Measurements from ENCODE around the gene HK2. TPM values are rescaled to one million over a fixed set of nuclear protein-coding genes. Genes with fewer than 3 reads are reported as not detected.

The HK2 gene
- polyA plus RNA-seq, 2 of the 4 experiments (the other 2 are of a cell fraction): 0.37 to 1.2 TPM

DNA sequence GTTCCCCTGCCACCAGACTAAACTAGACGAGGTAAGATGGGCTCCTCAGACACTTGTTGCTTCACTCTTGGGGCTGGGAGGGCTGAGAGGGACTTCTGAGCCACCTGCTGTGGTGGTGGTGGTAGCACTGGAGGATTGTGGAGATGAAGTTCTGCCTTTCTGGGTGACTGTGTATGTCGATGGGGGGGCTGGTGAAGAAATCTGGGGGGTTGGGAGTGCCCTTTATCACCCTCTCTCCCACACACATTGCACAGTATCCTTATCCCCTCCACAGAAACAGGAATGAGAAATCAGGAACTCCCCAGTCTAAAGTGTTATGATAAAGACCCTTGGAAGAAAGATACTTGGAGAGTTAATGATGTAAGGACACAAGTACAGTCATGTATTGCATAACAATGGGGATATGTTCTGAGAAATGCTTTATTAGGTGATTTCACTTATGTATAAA, 38.5 kb downstream of the HK2 start:
- FAIRE-seq: no peak
- POLR2A ChIA-PET: interaction anchor here (0.7 kb wide), 1 partner anchor 20 kb away, joined by 4 read pairs; no protein-coding TSS in a partner anchor

DNA sequence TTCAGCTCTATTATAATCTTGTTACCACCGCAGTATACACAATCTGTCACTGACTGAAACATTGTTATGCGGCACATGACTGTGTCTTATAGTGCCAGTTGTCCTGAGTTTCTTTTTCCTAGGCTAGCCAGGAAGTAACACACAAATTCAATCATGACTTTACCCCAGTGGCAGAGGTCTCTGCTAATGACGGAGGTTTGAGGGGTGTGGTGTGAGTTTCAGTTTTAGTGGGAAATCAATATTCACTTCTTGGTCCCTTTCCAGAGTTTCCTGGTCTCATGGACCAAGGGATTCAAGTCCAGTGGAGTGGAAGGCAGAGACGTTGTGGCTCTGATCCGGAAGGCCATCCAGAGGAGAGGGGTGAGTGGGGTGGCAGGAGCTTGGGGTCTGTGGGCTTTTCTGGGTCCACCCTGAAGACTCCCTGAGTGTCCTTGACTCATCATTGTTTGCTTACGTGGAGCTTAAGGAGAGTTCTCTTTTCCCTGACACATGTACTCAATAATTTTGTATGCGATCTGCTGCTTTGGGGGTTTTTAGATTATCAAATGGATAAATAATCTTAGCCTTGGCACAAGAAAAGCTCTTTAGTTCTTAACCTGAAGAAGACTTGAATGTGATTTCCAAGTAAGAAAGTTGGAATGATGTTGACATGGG, 39.2 kb downstream of the HK2 start:
- FAIRE-seq (no peak), DNase-seq (ENCODE audit: low read depth in 1 of 2, low spot score in 1 of 2) (no peak), ATAC-seq (no peak)
- ChIA-PET POLR2A (no interaction called here), CTCF (interaction anchor here (0.9 to 10.6 kb wide), 6 partner anchors 11 to 184 kb away, joined by 4 to 238 read pairs (median 70); partner anchors contain the start of gene HK2)
- H3K9me3 ChIP-seq: no peaks in the 10 kb centered on the region
- no peak overlapping the region for H3K27ac ChIP-seq
- 75% methylated on average over 7 of the region's 7 CpGs for WGBS (ENCODE audit: missing lambda C conversion rate)
- no peak overlapping the region for H3K4me3 ChIP-seq
- no peaks in the 10 kb centered on the region for H3K4me1 ChIP-seq
- no peak overlapping the region for H3K4me2 ChIP-seq
- TF ChIP-seq SMC3 (IDR thresholded peaks at IDR 0.05) (no peak), HOXA7 (CRISPR knock-in tag; IDR thresholded peaks at IDR 0.05) (no peak), NFE2L2 (conservative IDR thresholded peaks at IDR 0.05; ENCODE audit: low read length) (no peak), CEBPB (IDR thresholded peaks at IDR 0.05) (no peak), ZNF302 (CRISPR knock-in tag; IDR thresholded peaks at IDR 0.05) (no peak), CBX2 (IDR thresholded peaks at IDR 0.05; ENCODE audit: borderline replicate concordance, low read depth) (no peak)

More for the DNA sequence above, 38.5 kb downstream of the HK2 start:
- TF ChIP-seq, protein P1, sequence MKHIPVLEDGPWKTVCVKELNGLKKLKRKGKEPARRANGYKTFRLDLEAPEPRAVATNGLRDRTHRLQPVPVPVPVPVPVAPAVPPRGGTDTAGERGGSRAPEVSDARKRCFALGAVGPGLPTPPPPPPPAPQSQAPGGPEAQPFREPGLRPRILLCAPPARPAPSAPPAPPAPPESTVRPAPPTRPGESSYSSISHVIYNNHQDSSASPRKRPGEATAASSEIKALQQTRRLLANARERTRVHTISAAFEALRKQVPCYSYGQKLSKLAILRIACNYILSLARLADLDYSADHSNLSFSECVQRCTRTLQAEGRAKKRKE (CRISPR knock-in tag; IDR thresholded peaks at IDR 0.05; ENCODE audit: low read depth): no peak
- TF ChIP-seq, protein P2, sequence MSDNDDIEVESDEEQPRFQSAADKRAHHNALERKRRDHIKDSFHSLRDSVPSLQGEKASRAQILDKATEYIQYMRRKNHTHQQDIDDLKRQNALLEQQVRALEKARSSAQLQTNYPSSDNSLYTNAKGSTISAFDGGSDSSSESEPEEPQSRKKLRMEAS (IDR thresholded peaks at IDR 0.05): no peak
- TF ChIP-seq HEYL (CRISPR knock-in tag; IDR thresholded peaks at IDR 0.05): no peak
- no peak for TF ChIP-seq JUN (IDR thresholded peaks at IDR 0.05)
- TF ChIP-seq, protein P3, sequence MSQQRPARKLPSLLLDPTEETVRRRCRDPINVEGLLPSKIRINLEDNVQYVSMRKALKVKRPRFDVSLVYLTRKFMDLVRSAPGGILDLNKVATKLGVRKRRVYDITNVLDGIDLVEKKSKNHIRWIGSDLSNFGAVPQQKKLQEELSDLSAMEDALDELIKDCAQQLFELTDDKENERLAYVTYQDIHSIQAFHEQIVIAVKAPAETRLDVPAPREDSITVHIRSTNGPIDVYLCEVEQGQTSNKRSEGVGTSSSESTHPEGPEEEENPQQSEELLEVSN (IDR thresholded peaks at IDR 0.05; ENCODE audit: borderline replicate concordance, low read depth): no peak
- TF ChIP-seq MYC (IDR thresholded peaks at IDR 0.05; ENCODE audit: borderline replicate concordance, low read length): no peak
- no peak for TF ChIP-seq PHF8 (IDR thresholded peaks at IDR 0.05; ENCODE audit: borderline replicate concordance, low read depth)
- TF ChIP-seq GATA3 (IDR thresholded peaks at IDR 0.05; ENCODE audit: borderline replicate concordance): no peak
- TF ChIP-seq EP300 (IDR thresholded peaks at IDR 0.05): no peak
- no peak for TF ChIP-seq NPAS2 (CRISPR knock-in tag; IDR thresholded peaks at IDR 0.05; ENCODE audit: borderline replicate concordance)
- no peak for TF ChIP-seq ESRRA (IDR thresholded peaks at IDR 0.05; ENCODE audit: borderline replicate concordance, low read length)
- no peak for TF ChIP-seq HOXB13 (CRISPR knock-in tag; IDR thresholded peaks at IDR 0.05; ENCODE audit: low read depth)
- no peak for TF ChIP-seq RFX5 (IDR thresholded peaks at IDR 0.05)
- TF ChIP-seq KDM5A (IDR thresholded peaks at IDR 0.05): no peak
- no peak for TF ChIP-seq MAZ (IDR thresholded peaks at IDR 0.05; ENCODE audit: borderline replicate concordance, low read depth, low read length)
- no peak for TF ChIP-seq SREBF2 (IDR thresholded peaks at IDR 0.05)
- no peak for TF ChIP-seq EHMT2 (IDR thresholded peaks at IDR 0.05; ENCODE audit: low read depth)
- TF ChIP-seq CHD4 (IDR thresholded peaks at IDR 0.05; ENCODE audit: borderline replicate concordance): no peak
- H3K4me2 ChIP-seq: no peak overlapping the region
- H3K4me3 ChIP-seq: no peak overlapping the region
- H3K4me1 ChIP-seq: no peaks in the 10 kb centered on the region
- no peak overlapping the region for H3K27ac ChIP-seq
- DNase-seq (ENCODE audit: low read depth in 1 of 2, low spot score in 1 of 2) (no peak), ATAC-seq (no peak)
- CTCF ChIA-PET: interaction anchor here (5.6 to 10.6 kb wide), 2 partner anchors 10 to 157 kb away, joined by 57 to 238 read pairs; no protein-coding TSS in a partner anchor
- 16% methylated on average over 2 of the region's 2 CpGs for whole genome bisulfite sequencing (ENCODE audit: missing lambda C conversion rate)
- H3K9me3 ChIP-seq: no peaks in the 10 kb centered on the region

Data from A549 (cell line).